Ectodermal cell (in vitro differentiated cells): ENCODE results near the gene FBXO42.
"Not testable (repeated sequence)": the region's sequence is repeated elsewhere in the genome, so short reads cannot be mapped to it uniquely, and the experiment has no call there.

Experiments used
- H3K27ac ChIP-seq: 2 replicates; pipeline ENCODE4 v1.7.0; 2013; ENCODE audit warnings: mild to moderate bottlenecking, low read depth, low read length; ENCODE audit not compliant: insufficient read depth, poor library complexity, severe bottlenecking
- H3K27me3 ChIP-seq: 2 replicates; pipeline ENCODE4 v1.7.0; 2013; ENCODE audit warnings: mild to moderate bottlenecking, low read length; ENCODE audit not compliant: insufficient read depth, control insufficient read depth, poor library complexity, severe bottlenecking
- H3K36me3 ChIP-seq: one replicate; pipeline ENCODE4 v1.7.0; 2013; ENCODE audit warnings: low read length; ENCODE audit not compliant: control insufficient read depth, insufficient read depth
- H3K4me1 ChIP-seq: one replicate; pipeline ENCODE4 v1.7.0; 2013; ENCODE audit warnings: low read length; ENCODE audit not compliant: control insufficient read depth, insufficient read depth
- H3K4me3 ChIP-seq: 2 replicates; pipeline ENCODE4 v1.7.0; 2013; ENCODE audit warnings: low read depth, low read length, control low read depth; ENCODE audit not compliant: insufficient read depth
- H3K9me3 ChIP-seq: 2 replicates; pipeline ENCODE4 v1.7.0; 2013; ENCODE audit warnings: mild to moderate bottlenecking, low read length, moderate library complexity; ENCODE audit not compliant: control insufficient read depth
- WGBS, 2 experiments: methylation state at CpG; one replicate each; pipeline ENCODE4 v1.1.7; 2013; ENCODE audit warnings: missing lambda C conversion rate in 2 of 2; 5-methylcytosine and 5-hydroxymethylcytosine counted together

FBXO42 gene

GRCh38 chr1:16221499-16221898, 130.8 kb downstream of the FBXO42 start:
- H3K4me1 ChIP-seq, result peaks cover 5% of the 10 kb centered on the region
- 92 to 99% methylated on average over 1 of the region's 1 CpG for WGBS, 2 experiments
- no peaks in the 10 kb centered on the region for H3K36me3 ChIP-seq
- H3K4me3 ChIP-seq, result no peak overlapping the region
- peaks cover 74% of the 10 kb centered on the region for H3K27me3 ChIP-seq
- no peak overlapping the region for H3K27ac ChIP-seq
- H3K9me3 ChIP-seq, result no peaks in the 10 kb centered on the region

GRCh38 chr1:16219968-16220500, 132.2 kb downstream of the FBXO42 start:
- 87 to 92% methylated on average over 4 of the region's 4 CpGs for WGBS, 2 experiments
- Histone ChIP-seq H3K36me3 (no peaks in the 10 kb centered on the region), H3K27ac (no peak overlapping the region), H3K4me1 (peaks cover 3% of the 10 kb centered on the region), H3K27me3 (peaks cover 70% of the 10 kb centered on the region), H3K9me3 (no peaks in the 10 kb centered on the region), H3K4me3 (no peak overlapping the region)

- Histone ChIP-seq H3K27ac (no peak overlapping the region), H3K36me3 (no peaks in the 10 kb centered on the region), H3K4me3 (no peak overlapping the region), H3K27me3 (peaks cover 56% of the 10 kb centered on the region), H3K4me1 (peaks cover 3% of the 10 kb centered on the region), H3K9me3 (no peaks in the 10 kb centered on the region)
- WGBS, 2 experiments, result 92 to 95% methylated on average over 6 of the region's 6 CpGs
Observed at GRCh38 chr1:16218674-16219071, 133.6 kb downstream of the FBXO42 start.

- no peaks in the 10 kb centered on the region for H3K36me3 ChIP-seq
- no peaks in the 10 kb centered on the region for H3K9me3 ChIP-seq
- no peak overlapping the region for H3K4me3 ChIP-seq
- H3K4me1 ChIP-seq, result peaks cover 3% of the 10 kb centered on the region
- no peak overlapping the region for H3K27ac ChIP-seq
- 86 to 88% methylated on average over 12 of the region's 12 CpGs for WGBS, 2 experiments
- H3K27me3 ChIP-seq, result peaks cover 51% of the 10 kb centered on the region
Observed at GRCh38 chr1:16218014-16218673, 134.1 kb downstream of the FBXO42 start.

GRCh38 chr1:16217061-16217785, 135.1 kb downstream of the FBXO42 start:
- peaks cover 51% of the 10 kb centered on the region for H3K27me3 ChIP-seq
- H3K4me1 ChIP-seq, result peaks cover 10% of the 10 kb centered on the region
- H3K36me3 ChIP-seq, result no peaks in the 10 kb centered on the region
- peak overlapping the region; percentile 22 for H3K4me3 ChIP-seq
- no peaks in the 10 kb centered on the region for H3K9me3 ChIP-seq
- no peak overlapping the region for H3K27ac ChIP-seq
- 4 to 6% methylated on average over 46 of the region's 46 CpGs for WGBS, 2 experiments

DNA sequence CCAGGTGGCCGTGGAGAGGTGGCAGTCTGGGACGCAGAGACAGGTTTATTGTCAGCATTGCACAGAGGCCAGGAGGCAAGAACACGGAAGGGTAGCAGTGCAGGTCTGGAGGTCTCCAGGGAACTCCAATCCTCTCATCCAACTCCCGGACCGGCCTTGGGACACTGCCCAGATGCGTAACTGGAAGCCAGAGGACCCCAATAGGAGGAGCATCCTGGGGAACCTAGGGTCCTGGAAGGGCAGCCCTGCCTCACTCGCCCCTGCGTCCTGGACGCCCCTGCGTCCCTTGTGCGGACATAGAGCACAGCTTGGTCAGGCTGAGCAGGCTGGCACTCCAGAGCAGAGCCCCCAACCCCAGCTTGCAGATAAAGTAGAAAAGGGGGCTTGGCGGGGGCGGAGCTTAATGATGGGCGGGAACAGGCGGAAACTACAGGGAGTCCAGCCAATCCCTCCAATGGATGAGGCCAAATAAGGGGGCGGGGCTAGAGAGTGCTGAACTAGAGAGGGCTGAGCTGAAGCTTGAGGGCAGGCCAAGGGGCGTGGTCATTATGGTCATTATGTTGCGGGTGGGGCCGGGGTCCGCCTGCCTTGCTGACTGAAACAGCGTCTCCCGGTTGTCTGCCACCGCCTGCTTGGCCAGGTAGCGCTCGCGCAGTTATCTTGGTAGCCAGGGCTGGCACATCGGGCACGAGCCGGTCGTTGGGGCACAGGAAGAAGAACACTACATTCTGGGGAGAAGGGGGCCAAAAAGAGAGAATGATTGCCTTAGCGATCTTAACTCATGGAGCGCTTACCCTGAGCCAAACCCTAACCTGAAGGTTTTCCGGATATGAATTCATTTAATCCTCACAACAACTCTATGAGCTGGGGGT, 136.2 kb downstream of the FBXO42 start:
- WGBS, 2 experiments, result 20 to 25% methylated on average over 33 of the region's 33 CpGs

GRCh38 chr1:16215240-16215639, 137.0 kb downstream of the FBXO42 start:
- WGBS, 2 experiments, result 94 to 95% methylated on average over 13 to 14 of the region's 14 CpGs
- Histone ChIP-seq H3K27me3 (peaks cover 38% of the 10 kb centered on the region), H3K4me1 (peaks cover 13% of the 10 kb centered on the region)
- H3K27ac ChIP-seq, H3K36me3 ChIP-seq, H3K4me3 ChIP-seq, H3K9me3 ChIP-seq: not testable (repeated sequence)

More for the DNA sequence above, 136.2 kb downstream of the FBXO42 start:
- H3K27ac ChIP-seq, result no peak overlapping the region
- H3K9me3 ChIP-seq, result no peaks in the 10 kb centered on the region
- H3K4me1 ChIP-seq, result peaks cover 13% of the 10 kb centered on the region
- H3K27me3 ChIP-seq, result peaks cover 42% of the 10 kb centered on the region
- peak overlapping the region; percentile 31 for H3K4me3 ChIP-seq
- no peaks in the 10 kb centered on the region for H3K36me3 ChIP-seq

DNA sequence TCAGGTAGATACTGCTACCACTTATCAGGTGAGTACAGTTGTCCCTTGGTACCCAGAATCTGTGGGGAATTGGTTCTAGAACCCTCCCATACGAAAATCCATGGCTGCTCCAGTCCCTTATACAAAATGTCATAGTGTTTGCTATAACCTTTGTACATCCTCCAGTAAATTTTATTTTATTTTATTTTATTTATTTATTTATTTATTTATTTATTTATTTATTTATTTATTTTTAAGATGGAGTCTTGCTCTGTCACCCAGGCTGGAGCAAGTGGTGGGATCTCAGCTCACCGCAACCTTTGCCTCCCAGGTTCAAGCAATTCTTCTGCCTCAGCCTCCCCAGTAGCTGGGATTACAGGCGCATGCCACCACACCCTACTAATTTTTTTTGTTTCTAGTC, 138.7 kb downstream of the FBXO42 start:
- H3K36me3 ChIP-seq, result not testable (repeated sequence)
- 89 to 95% methylated on average over 3 of the region's 3 CpGs for WGBS, 2 experiments

GRCh38 chr1:16213013-16213412, 139.3 kb downstream of the FBXO42 start:
- H3K9me3 ChIP-seq, result no peaks in the 10 kb centered on the region
- WGBS, 2 experiments, result 75 to 84% methylated on average over 3 of the region's 3 CpGs
- no peaks in the 10 kb centered on the region for H3K36me3 ChIP-seq
- H3K4me1 ChIP-seq, result peaks cover 18% of the 10 kb centered on the region
- no peak overlapping the region for H3K27ac ChIP-seq
- H3K4me3 ChIP-seq, result no peak overlapping the region
- peaks cover 34% of the 10 kb centered on the region for H3K27me3 ChIP-seq

More for the DNA sequence above, 138.7 kb downstream of the FBXO42 start:
- H3K27ac ChIP-seq, H3K4me3 ChIP-seq, H3K9me3 ChIP-seq: not testable (repeated sequence)
- Histone ChIP-seq H3K4me1 (peaks cover 18% of the 10 kb centered on the region), H3K27me3 (peaks cover 34% of the 10 kb centered on the region)
